Neuron (in vitro differentiated cells): ENCODE results near the gene MLC1.
A peak's percentile ranks its signal among the peaks of the same experiment; 100 is the strongest.

Source experiments
- H2AFZ ChIP-seq: one replicate; pipeline ENCODE4 v1.6.1; 2013; ENCODE audit warnings: low read depth, mild to moderate bottlenecking, inconsistent platforms, low read length, moderate library complexity
- H3K27me3 ChIP-seq: one replicate; pipeline ENCODE4 v1.6.1; 2013; ENCODE audit warnings: low read length; ENCODE audit not compliant: insufficient read depth
- H3K36me3 ChIP-seq: one replicate; pipeline ENCODE4 v1.6.1; 2013; ENCODE audit warnings: low read length; ENCODE audit not compliant: insufficient read depth
- H3K4me1 ChIP-seq: one replicate; pipeline ENCODE4 v1.6.1; 2013; ENCODE audit warnings: low read length; ENCODE audit not compliant: insufficient read depth
- H3K4me3 ChIP-seq: 2 replicates; pipeline ENCODE4 v1.5.1; 2013; ENCODE audit warnings: mild to moderate bottlenecking, low read length, moderate library complexity
- H3K9me3 ChIP-seq: one replicate; pipeline ENCODE4 v1.6.1; 2013; ENCODE audit warnings: low read length

Gene MLC1

GRCh38 chr22:50064453-50064852, 20.8 kb downstream of the MLC1 start:
- H3K36me3 ChIP-seq: no peaks in the 10 kb centered on the region
- no peaks in the 10 kb centered on the region for H3K9me3 ChIP-seq
- no peak overlapping the region for H3K4me3 ChIP-seq
- no peak overlapping the region for H2AFZ ChIP-seq
- H3K4me1 ChIP-seq: peaks cover 2% of the 10 kb centered on the region
- peaks cover 3% of the 10 kb centered on the region for H3K27me3 ChIP-seq

- Histone ChIP-seq H3K27me3 (peaks cover 3% of the 10 kb centered on the region), H2AFZ (no peak overlapping the region), H3K4me3 (no peak overlapping the region), H3K4me1 (peaks cover 8% of the 10 kb centered on the region), H3K36me3 (no peaks in the 10 kb centered on the region), H3K9me3 (no peaks in the 10 kb centered on the region)
These were observed 21.4 kb downstream of the MLC1 start for GRCh38 chr22:50063589-50064393.

GRCh38 chr22:50062509-50063135, 22.6 kb downstream of the MLC1 start:
- Histone ChIP-seq H3K4me1 (peaks cover 10% of the 10 kb centered on the region), H2AFZ (no peak overlapping the region), H3K27me3 (peaks cover 3% of the 10 kb centered on the region), H3K4me3 (no peak overlapping the region), H3K36me3 (no peaks in the 10 kb centered on the region), H3K9me3 (no peaks in the 10 kb centered on the region)

- H3K27me3 ChIP-seq: peaks cover 3% of the 10 kb centered on the region
- H3K9me3 ChIP-seq: no peaks in the 10 kb centered on the region
- no peak overlapping the region for H3K4me3 ChIP-seq
- H3K4me1 ChIP-seq: peaks cover 10% of the 10 kb centered on the region
- no peak overlapping the region for H2AFZ ChIP-seq
- H3K36me3 ChIP-seq: no peaks in the 10 kb centered on the region
These were observed 23.3 kb downstream of the MLC1 start for GRCh38 chr22:50061824-50062355.

- peaks cover 3% of the 10 kb centered on the region for H3K27me3 ChIP-seq
- no peaks in the 10 kb centered on the region for H3K9me3 ChIP-seq
- H2AFZ ChIP-seq: no peak overlapping the region
- no peak overlapping the region for H3K4me3 ChIP-seq
- H3K36me3 ChIP-seq: no peaks in the 10 kb centered on the region
- peaks cover 10% of the 10 kb centered on the region for H3K4me1 ChIP-seq
These were observed 23.9 kb downstream of the MLC1 start for GRCh38 chr22:50061141-50061823.

- Histone ChIP-seq H3K4me3 (no peak overlapping the region), H3K27me3 (peaks cover 3% of the 10 kb centered on the region), H3K4me1 (peaks cover 10% of the 10 kb centered on the region), H3K9me3 (no peaks in the 10 kb centered on the region), H3K36me3 (no peaks in the 10 kb centered on the region), H2AFZ (no peak overlapping the region)
These were observed 24.6 kb downstream of the MLC1 start for GRCh38 chr22:50060441-50061140.

- peaks cover 10% of the 10 kb centered on the region for H3K4me1 ChIP-seq
- H3K27me3 ChIP-seq: peaks cover 3% of the 10 kb centered on the region
- H3K9me3 ChIP-seq: no peaks in the 10 kb centered on the region
- no peaks in the 10 kb centered on the region for H3K36me3 ChIP-seq
- H2AFZ ChIP-seq: peak overlapping the region; percentile 37
- no peak overlapping the region for H3K4me3 ChIP-seq
These were observed 25.4 kb downstream of the MLC1 start for GRCh38 chr22:50059881-50060262.

GRCh38 chr22:50058906-50059880, 26.0 kb downstream of the MLC1 start:
- H3K9me3 ChIP-seq: no peaks in the 10 kb centered on the region
- no peak overlapping the region for H3K4me3 ChIP-seq

GRCh38 chr22:50058061-50058905, 26.9 kb downstream of the MLC1 start, which contains the start of gene TTLL8:
Gene TTLL8 (minus strand): TSS chr22:50058298.
- H3K9me3 ChIP-seq: no peaks in the 10 kb centered on the region
- H3K27me3 ChIP-seq: peaks cover 3% of the 10 kb centered on the region
- H3K4me1 ChIP-seq: peaks cover 10% of the 10 kb centered on the region
- no peak within 1 kb of the TSS for H3K4me3 ChIP-seq
- H2AFZ ChIP-seq: peak within 1 kb of the TSS; percentile 37
- no peaks in the 10 kb centered on the region for H3K36me3 ChIP-seq

More at GRCh38 chr22:50058906-50059880, 26.0 kb downstream of the MLC1 start:
- H3K36me3 ChIP-seq: no peaks in the 10 kb centered on the region
- peaks cover 10% of the 10 kb centered on the region for H3K4me1 ChIP-seq
- H2AFZ ChIP-seq: peak overlapping the region; percentile 37
- peaks cover 3% of the 10 kb centered on the region for H3K27me3 ChIP-seq

GRCh38 chr22:50057278-50058060, 27.8 kb downstream of the MLC1 start:
- H3K27me3 ChIP-seq: peaks cover 3% of the 10 kb centered on the region
- H3K4me1 ChIP-seq: peaks cover 10% of the 10 kb centered on the region
- no peaks in the 10 kb centered on the region for H3K36me3 ChIP-seq
- no peak overlapping the region for H2AFZ ChIP-seq
- H3K9me3 ChIP-seq: no peaks in the 10 kb centered on the region
- no peak overlapping the region for H3K4me3 ChIP-seq
